Cardiac muscle cell (in vitro differentiated cells and primary cell): ENCODE measurements around the gene POP4. TPM values are rescaled to one million over a fixed set of nuclear protein-coding genes. Genes with fewer than 3 reads are reported as not detected.

Source experiments
- DNase-seq, 2 donors: peaks; one replicate each; pipeline versions ENCODE4 v3.0.0 to v3.0.0-alpha.2; 2010 to 2017; ENCODE audit warnings: low read depth in 1 of 2, low spot score in 1 of 2
- H3K27ac ChIP-seq: fragments of 200-600 bp; sonication (generic); 2 replicates; pipeline ENCODE4 v1.5.1; 2016
- H3K27me3 ChIP-seq: fragments of 200-600 bp; sonication (generic); 2 replicates; pipeline ENCODE4 v1.6.0; 2016; ENCODE audit warnings: control low read depth
- H3K36me3 ChIP-seq: fragments of 200-600 bp; sonication (generic); 2 replicates; pipeline ENCODE4 v1.5.1; 2016; ENCODE audit warnings: control low read depth
- H3K4me1 ChIP-seq: fragments of 200-600 bp; sonication (generic); 2 replicates; pipeline ENCODE4 v1.8.1; 2017; ENCODE audit warnings: low read depth, mild to moderate bottlenecking, mixed run types
- H3K4me3 ChIP-seq: fragments of 200-600 bp; sonication (generic); 2 replicates; pipeline ENCODE4 v1.5.1; 2016; ENCODE audit warnings: mild to moderate bottlenecking
- H3K9me3 ChIP-seq: fragments of 200-600 bp; sonication (generic); 2 replicates; pipeline ENCODE4 v1.5.1; 2017; ENCODE audit warnings: low read depth, mild to moderate bottlenecking, control low read depth
- CTCF ChIP-seq: IDR thresholded peaks from 2 replicates; pipeline ENCODE4 v1.5.1; 2012; ENCODE audit warnings: low read depth, mild to moderate bottlenecking, low read length
- polyA plus RNA-seq: library from polyadenylated mRNA; unstranded; fragments of >200 nt; fragmentation: Nextera tagmentation; extraction: Ambion mirVana; gene quantifications from 2 replicates; pipeline ENCODE4 v1.2.1, GENCODE V29; 2016
- total RNA-seq: library from RNA; depleted of rRNA; stranded (reverse); fragments of >200 nt; gene quantifications from 2 replicates; pipeline ENCODE4 v1.2.3, GENCODE V29; 2016

POP4 gene
- total and polyA plus RNA-seq, 2 experiments from 2014 or later = 32.0 to 86.7 TPM

DNA sequence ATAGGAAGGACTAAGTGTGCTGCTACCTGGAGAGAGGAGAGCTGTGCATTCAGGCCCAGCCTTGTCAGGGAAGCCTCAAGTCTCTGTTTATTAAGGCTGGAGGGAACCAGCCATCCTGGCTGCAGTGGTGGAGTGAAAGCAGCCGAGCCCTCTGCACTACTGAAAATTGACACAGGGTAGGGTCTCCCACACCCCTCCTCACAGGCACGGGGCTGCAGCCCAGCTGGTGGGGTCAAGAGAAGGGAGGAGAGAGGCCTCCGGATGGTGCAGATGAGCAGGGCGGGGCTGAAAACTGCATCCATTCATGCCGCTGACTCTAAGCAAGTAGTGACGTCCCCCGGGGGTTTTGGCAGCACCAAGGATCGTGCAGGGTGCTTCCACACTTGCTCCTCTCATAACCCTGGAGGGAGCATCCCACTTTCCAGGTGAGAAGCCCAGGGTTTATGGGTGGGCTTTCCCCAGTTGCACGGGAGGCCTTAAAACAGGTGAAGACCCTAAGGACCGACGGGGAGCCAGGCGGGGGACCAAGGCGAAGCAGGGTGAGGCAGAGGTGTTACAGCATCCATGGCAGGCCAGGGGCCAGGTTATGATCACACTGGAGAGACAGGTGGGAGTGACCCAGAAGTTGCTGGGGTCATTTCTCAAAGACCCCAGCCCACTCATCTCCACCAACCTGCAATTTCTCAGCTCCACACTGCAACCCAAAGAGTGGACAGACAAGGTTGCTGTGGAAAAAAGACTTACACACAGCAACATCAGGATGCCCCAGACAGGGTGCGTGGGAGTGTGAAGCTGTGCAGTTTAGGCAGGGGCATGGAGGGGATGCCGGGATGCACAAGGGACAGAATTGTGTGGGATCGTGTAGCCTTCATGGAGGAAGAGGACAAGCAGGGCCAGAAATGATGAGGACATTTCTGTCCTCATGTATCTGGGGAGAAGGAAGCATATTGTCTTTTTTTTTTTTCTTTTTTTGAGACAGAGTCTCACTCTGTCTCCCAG is 43.5 kb upstream of the POP4 start:
- no peak for TF ChIP-seq CTCF
- Histone ChIP-seq H3K4me3 (no peak overlapping the region), H3K4me1 (no peaks in the 10 kb centered on the region), H3K27me3 (peaks cover 7% of the 10 kb centered on the region), H3K36me3 (no peaks in the 10 kb centered on the region), H3K9me3 (no peaks in the 10 kb centered on the region), H3K27ac (no peak overlapping the region)
- DNase-seq = no peak

GRCh38 chr19:29563486-29564101 is 42.5 kb upstream of the POP4 start:
- no peaks in the 10 kb centered on the region for H3K9me3 ChIP-seq
- H3K4me1 ChIP-seq = no peaks in the 10 kb centered on the region
- no peak overlapping the region for H3K27ac ChIP-seq
- no peak for DNase-seq
- H3K4me3 ChIP-seq = no peak overlapping the region
- H3K36me3 ChIP-seq = no peaks in the 10 kb centered on the region
- H3K27me3 ChIP-seq = peaks cover 15% of the 10 kb centered on the region
- no peak for TF ChIP-seq CTCF

DNA sequence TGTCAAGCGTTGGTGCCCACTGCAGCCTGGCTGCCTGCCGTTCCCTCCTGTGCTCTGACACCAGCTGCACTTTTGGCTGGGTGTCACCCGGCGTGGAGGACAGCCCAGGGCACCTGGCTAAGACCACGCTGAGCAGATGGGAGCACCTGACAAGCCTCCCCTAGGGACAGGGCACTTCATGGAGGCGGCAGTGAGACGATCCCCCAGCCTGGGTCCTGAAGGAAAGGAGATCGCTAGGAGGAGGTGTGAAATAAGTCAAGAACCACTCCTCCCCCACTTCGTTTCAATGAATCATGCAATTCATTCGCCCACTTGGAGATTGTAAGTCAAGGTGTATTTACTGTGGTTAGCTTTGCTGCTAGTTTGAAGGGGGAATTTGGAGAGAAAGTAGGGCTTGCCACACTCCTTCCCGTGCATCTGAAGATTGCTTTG is 41.5 kb upstream of the POP4 start:
- Histone ChIP-seq H3K27me3 (peaks cover 16% of the 10 kb centered on the region), H3K4me1 (no peaks in the 10 kb centered on the region), H3K9me3 (no peaks in the 10 kb centered on the region), H3K4me3 (no peak overlapping the region), H3K27ac (no peak overlapping the region), H3K36me3 (no peaks in the 10 kb centered on the region)
- no peak for DNase-seq
- TF ChIP-seq CTCF = no peak

GRCh38 chr19:29565171-29565570 is 40.9 kb upstream of the POP4 start:
- no peak overlapping the region for H3K27ac ChIP-seq
- DNase-seq = no peak
- TF ChIP-seq CTCF = no peak
- no peaks in the 10 kb centered on the region for H3K4me1 ChIP-seq
- H3K9me3 ChIP-seq = no peaks in the 10 kb centered on the region
- H3K36me3 ChIP-seq = no peaks in the 10 kb centered on the region
- H3K27me3 ChIP-seq = peaks cover 16% of the 10 kb centered on the region
- no peak overlapping the region for H3K4me3 ChIP-seq

DNA sequence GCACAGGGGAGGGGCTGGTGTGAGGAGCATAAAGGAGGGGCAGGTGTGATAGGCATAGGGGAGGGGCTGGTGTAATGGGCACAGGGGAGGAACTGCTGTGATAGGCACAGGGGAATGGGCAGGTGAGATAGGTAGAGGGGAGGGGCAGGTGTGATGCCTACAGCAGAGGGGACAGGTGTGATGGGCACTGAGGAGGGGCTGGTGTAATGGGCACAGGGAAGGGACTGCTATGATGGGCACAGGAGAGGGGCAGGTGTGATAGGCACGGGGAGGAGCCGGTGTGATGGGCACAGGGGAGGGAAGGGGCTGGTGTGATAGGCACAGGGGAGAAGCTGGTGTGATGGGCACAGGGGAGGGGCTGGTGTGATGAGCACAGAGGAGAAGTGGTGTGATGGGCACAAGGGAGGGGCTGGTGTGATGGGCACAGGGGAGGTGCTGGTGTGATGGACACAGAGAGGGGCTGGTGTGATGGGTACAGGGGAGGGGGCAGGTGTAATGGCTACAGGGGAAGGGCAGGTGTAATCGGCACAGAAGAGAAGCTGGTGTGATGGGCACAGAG is 39.5 kb upstream of the POP4 start:
- DNase-seq = no peak
- H3K4me3 ChIP-seq = no peak overlapping the region
- peaks cover 16% of the 10 kb centered on the region for H3K27me3 ChIP-seq
- H3K9me3 ChIP-seq = no peaks in the 10 kb centered on the region
- no peaks in the 10 kb centered on the region for H3K36me3 ChIP-seq
- TF ChIP-seq CTCF = no peak
- no peak overlapping the region for H3K27ac ChIP-seq
- H3K4me1 ChIP-seq = no peaks in the 10 kb centered on the region
